Neural crest cell (in vitro differentiated cells): ENCODE data around the gene ANKS1A. TPM values are rescaled to one million over a fixed set of nuclear protein-coding genes. Genes with fewer than 3 reads are reported as not detected.

Source experiments
- DNase-seq: peaks from one replicate; pipeline ENCODE4 v3.0.0; 2021; ENCODE audit warnings: low read depth, mixed read lengths, low spot score
- H3K27ac Mint-ChIP-seq: one replicate; pipeline ENCODE4 v1.8.0; 2021; ENCODE audit warnings: mild to moderate bottlenecking, mixed read lengths; ENCODE audit not compliant: unreplicated experiment
- H3K27me3 Mint-ChIP-seq: 2 replicates; pipeline ENCODE4 v1.8.0; 2021; ENCODE audit warnings: low read depth, mild to moderate bottlenecking, mixed read lengths
- H3K36me3 Mint-ChIP-seq: 2 replicates; pipeline ENCODE4 v1.8.0; 2021; ENCODE audit warnings: low read depth, mild to moderate bottlenecking, mixed read lengths
- H3K4me1 Mint-ChIP-seq: 2 replicates; pipeline ENCODE4 v1.8.0; 2021; ENCODE audit warnings: mixed read lengths
- H3K4me3 Mint-ChIP-seq: one replicate; pipeline ENCODE4 v1.8.0; 2021; ENCODE audit warnings: mild to moderate bottlenecking, mixed read lengths
- H3K9me3 Mint-ChIP-seq: 2 replicates; pipeline ENCODE4 v1.8.0; 2021; ENCODE audit warnings: mixed read lengths
- total RNA-seq: library from RNA; stranded (reverse); gene quantifications from 2 replicates; pipeline ENCODE4 v1.2.1, GENCODE V29; 2021
- TF ChIP-seq, protein P1 (sequence below): fragments of 200-600 bp; sonication (generic); conservative IDR thresholded peaks from 2 replicates; pipeline ENCODE4 v1.5.0; 2021; ENCODE audit warnings: antibody characterized with exemption, mild to moderate bottlenecking

ANKS1A gene
- total RNA-seq, 1 donor from 2014 or later = 33.2 TPM

GRCh38 chr6:34979218-34979617 is 90.2 kb downstream of the ANKS1A start:
- no peaks in the 10 kb centered on the region for H3K27me3 Mint-ChIP-seq
- no peaks in the 10 kb centered on the region for H3K9me3 Mint-ChIP-seq
- TF ChIP-seq, protein P1, sequence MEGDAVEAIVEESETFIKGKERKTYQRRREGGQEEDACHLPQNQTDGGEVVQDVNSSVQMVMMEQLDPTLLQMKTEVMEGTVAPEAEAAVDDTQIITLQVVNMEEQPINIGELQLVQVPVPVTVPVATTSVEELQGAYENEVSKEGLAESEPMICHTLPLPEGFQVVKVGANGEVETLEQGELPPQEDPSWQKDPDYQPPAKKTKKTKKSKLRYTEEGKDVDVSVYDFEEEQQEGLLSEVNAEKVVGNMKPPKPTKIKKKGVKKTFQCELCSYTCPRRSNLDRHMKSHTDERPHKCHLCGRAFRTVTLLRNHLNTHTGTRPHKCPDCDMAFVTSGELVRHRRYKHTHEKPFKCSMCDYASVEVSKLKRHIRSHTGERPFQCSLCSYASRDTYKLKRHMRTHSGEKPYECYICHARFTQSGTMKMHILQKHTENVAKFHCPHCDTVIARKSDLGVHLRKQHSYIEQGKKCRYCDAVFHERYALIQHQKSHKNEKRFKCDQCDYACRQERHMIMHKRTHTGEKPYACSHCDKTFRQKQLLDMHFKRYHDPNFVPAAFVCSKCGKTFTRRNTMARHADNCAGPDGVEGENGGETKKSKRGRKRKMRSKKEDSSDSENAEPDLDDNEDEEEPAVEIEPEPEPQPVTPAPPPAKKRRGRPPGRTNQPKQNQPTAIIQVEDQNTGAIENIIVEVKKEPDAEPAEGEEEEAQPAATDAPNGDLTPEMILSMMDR = no peak
- H3K4me1 Mint-ChIP-seq = peaks cover 8% of the 10 kb centered on the region
- no peak for DNase-seq
- H3K36me3 Mint-ChIP-seq = no peaks in the 10 kb centered on the region
- no peak overlapping the region for H3K4me3 Mint-ChIP-seq
- H3K27ac Mint-ChIP-seq = no peak overlapping the region

DNA sequence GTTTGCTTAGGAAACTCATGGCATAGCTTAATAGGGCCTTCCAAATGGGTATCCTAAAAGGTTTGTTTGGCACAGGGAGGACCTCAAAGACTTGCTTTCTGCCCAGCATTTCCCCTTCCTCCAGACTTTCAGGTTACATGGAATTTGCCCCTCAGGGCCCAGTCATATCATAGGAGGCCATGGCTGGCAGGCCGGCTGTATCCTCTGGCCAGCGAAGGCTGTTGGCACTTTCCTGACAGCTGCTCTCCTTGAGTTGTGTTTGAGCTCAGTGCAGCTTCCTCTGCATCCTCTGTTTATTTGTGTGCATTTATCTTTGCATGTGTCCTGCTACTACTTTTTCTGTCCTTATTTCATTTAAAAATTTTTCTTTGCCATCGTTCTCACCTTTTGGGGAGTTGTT is 90.9 kb downstream of the ANKS1A start:
- Mint-ChIP-seq H3K36me3 (no peaks in the 10 kb centered on the region), H3K4me3 (no peak overlapping the region), H3K4me1 (peaks cover 8% of the 10 kb centered on the region), H3K27ac (no peak overlapping the region), H3K27me3 (no peaks in the 10 kb centered on the region), H3K9me3 (no peaks in the 10 kb centered on the region)
- DNase-seq = no peak
- TF ChIP-seq, protein P1 = no peak

DNA sequence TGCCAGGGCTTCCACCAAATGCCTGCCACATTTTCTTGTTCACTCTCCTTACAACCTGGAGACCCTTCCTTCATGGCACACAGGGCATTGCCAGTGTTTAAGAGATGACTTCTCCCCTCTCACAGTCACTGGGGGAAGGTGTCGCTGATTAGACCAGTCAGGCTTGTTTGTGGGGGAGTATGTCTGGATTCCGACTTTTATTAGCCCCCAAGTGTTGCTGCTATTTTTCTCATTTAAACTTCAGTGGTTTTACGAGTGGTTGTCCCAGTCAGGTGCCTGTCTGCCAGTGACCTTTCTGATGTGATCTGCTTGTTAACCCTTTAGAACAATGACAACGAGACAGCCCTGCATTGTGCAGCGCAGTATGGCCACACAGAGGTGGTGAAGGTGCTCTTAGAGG is 92.3 kb downstream of the ANKS1A start:
- DNase-seq = no peak
- no peaks in the 10 kb centered on the region for H3K27me3 Mint-ChIP-seq
- TF ChIP-seq, protein P1 = no peak
- H3K4me3 Mint-ChIP-seq = no peak overlapping the region
- peaks cover 8% of the 10 kb centered on the region for H3K4me1 Mint-ChIP-seq
- H3K27ac Mint-ChIP-seq = no peak overlapping the region
- H3K36me3 Mint-ChIP-seq = no peaks in the 10 kb centered on the region
- H3K9me3 Mint-ChIP-seq = no peaks in the 10 kb centered on the region

DNA sequence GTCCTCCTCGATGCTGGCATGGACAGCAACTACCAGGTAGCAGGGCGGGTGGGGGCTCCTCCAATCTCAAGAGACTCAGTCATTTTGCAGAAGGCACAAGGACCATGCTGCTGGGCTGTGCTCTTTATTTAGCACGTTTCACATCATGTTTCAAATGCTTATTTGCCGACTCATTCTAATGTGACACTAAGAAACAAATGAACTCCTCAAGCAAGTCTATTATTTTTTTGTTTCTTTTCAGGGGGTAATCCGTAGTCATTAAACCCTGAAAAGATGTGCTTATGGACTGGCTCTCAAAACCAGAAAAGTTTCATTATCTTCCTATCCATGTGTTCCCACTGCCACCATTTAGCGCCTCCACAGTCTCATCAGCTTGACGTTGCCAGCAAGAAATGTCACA is 92.9 kb downstream of the ANKS1A start:
- Mint-ChIP-seq H3K9me3 (no peaks in the 10 kb centered on the region), H3K36me3 (no peaks in the 10 kb centered on the region), H3K27me3 (no peaks in the 10 kb centered on the region), H3K4me3 (no peak overlapping the region), H3K27ac (no peak overlapping the region), H3K4me1 (peaks cover 12% of the 10 kb centered on the region)
- TF ChIP-seq, protein P1 = no peak
- DNase-seq = no peak

GRCh38 chr6:34982424-34982852 is 93.4 kb downstream of the ANKS1A start:
- TF ChIP-seq, protein P1 = peak; percentile 43
- no peak overlapping the region for H3K27ac Mint-ChIP-seq
- no peaks in the 10 kb centered on the region for H3K36me3 Mint-ChIP-seq
- no peak overlapping the region for H3K4me3 Mint-ChIP-seq
- no peaks in the 10 kb centered on the region for H3K27me3 Mint-ChIP-seq
- H3K9me3 Mint-ChIP-seq = no peaks in the 10 kb centered on the region
- DNase-seq = no peak
- H3K4me1 Mint-ChIP-seq = peaks cover 17% of the 10 kb centered on the region

DNA sequence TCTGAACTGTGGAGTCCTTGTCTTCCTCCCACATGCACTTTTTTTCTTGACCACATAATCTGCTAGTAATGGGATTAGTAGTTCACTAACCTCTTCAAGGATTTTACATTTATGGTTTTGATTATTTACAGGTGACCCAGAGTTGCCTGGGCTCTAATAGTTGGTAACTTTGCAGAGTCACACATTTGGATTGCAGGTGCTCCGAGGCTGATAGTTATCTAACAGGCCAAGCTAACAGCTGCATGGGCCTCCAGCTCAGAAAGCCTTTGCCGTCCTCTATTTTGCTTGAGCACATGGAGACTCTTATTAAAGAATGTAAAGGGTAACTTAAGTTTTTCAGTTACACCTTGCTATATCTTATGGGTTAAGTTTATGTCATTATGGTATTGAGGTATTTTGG is 95.4 kb downstream of the ANKS1A start:
- no peaks in the 10 kb centered on the region for H3K27me3 Mint-ChIP-seq
- no peaks in the 10 kb centered on the region for H3K9me3 Mint-ChIP-seq
- no peaks in the 10 kb centered on the region for H3K36me3 Mint-ChIP-seq
- H3K4me3 Mint-ChIP-seq = no peak overlapping the region
- TF ChIP-seq, protein P1 = no peak
- H3K4me1 Mint-ChIP-seq = peaks cover 14% of the 10 kb centered on the region
- DNase-seq = no peak
- H3K27ac Mint-ChIP-seq = no peak overlapping the region
